ENCODE results near the gene COL23A1. TPM values are rescaled to one million over a fixed set of nuclear protein-coding genes. Genes with fewer than 3 reads are reported as not detected.

The COL23A1 gene
- total RNA-seq, 1 experiment from 2014 or later = 15.0 TPM

GRCh38 chr5:178509491-178510057 lies 80.6 kb downstream of the COL23A1 start:
- ChIA-PET POLR2A (no interaction called here), CTCF (interaction anchor here (1.2 kb wide), 1 partner anchor 81 kb away, joined by 3 read pairs; the partner anchor contains the start of gene COL23A1)
- no peak for ATAC-seq
- Mint-ChIP-seq H3K4me1 (no peaks in the 10 kb centered on the region), H3K27me3 (ENCODE audit: low read depth) (no peaks in the 10 kb centered on the region), H3K36me3 (peaks cover 21% of the 10 kb centered on the region), H3K4me3 (no peak overlapping the region), H3K27ac (0 out of 2 replicates have a peak overlapping the region, but pooled peaks have one; percentile 5), H3K9me3 (peaks cover 33% of the 10 kb centered on the region)
- no peak for DNase-seq (ENCODE audit: low spot score)
- TF ChIP-seq ZBTB43 (CRISPR knock-in tag; IDR thresholded peaks at IDR 0.05) = no peak
- no peak for TF ChIP-seq GTF2I (CRISPR knock-in tag; conservative IDR thresholded peaks at IDR 0.05)
- TF ChIP-seq HMGXB4 (CRISPR knock-in tag; IDR thresholded peaks at IDR 0.05) = no peak
- no peak for TF ChIP-seq USF1 (CRISPR knock-in tag; IDR thresholded peaks at IDR 0.05)
- TF ChIP-seq NR3C1 (CRISPR knock-in tag; conservative IDR thresholded peaks at IDR 0.05; ENCODE audit: low read depth) = no peak
- TF ChIP-seq GRHL2 (CRISPR knock-in tag; IDR thresholded peaks at IDR 0.05; ENCODE audit: insufficient replicate concordance, severe bottlenecking) = no peak
- no peak for TF ChIP-seq CTCF (IDR thresholded peaks at IDR 0.05)
- TF ChIP-seq KAT7 (CRISPR knock-in tag; IDR thresholded peaks at IDR 0.05; ENCODE audit: borderline replicate concordance) = no peak
- TF ChIP-seq ZNF396 (CRISPR knock-in tag; IDR thresholded peaks at IDR 0.05; ENCODE audit: borderline replicate concordance) = no peak
- no peak for TF ChIP-seq MXD4 (CRISPR knock-in tag; IDR thresholded peaks at IDR 0.05; ENCODE audit: borderline replicate concordance)
- TF ChIP-seq ZNF416 (CRISPR knock-in tag; IDR thresholded peaks at IDR 0.05) = no peak
- no peak for TF ChIP-seq ARID4B (CRISPR knock-in tag; IDR thresholded peaks at IDR 0.05; ENCODE audit: borderline replicate concordance)
- no peak for TF ChIP-seq OVOL2 (CRISPR knock-in tag; IDR thresholded peaks at IDR 0.05; ENCODE audit: borderline replicate concordance)
- TF ChIP-seq FOXK1 (CRISPR knock-in tag; IDR thresholded peaks at IDR 0.05) = no peak
- no peak for TF ChIP-seq MYBL2 (CRISPR knock-in tag; IDR thresholded peaks at IDR 0.05)
- no peak for TF ChIP-seq FOXP4 (CRISPR knock-in tag; IDR thresholded peaks at IDR 0.05)
- no peak for TF ChIP-seq GABPB1 (CRISPR knock-in tag; IDR thresholded peaks at IDR 0.05)
- TF ChIP-seq CBFB (CRISPR knock-in tag; IDR thresholded peaks at IDR 0.05; ENCODE audit: low read depth) = no peak
